NCI-H2029 treated with DMSO at 0.1 percent for 48 hours (cell line): ENCODE results near the gene DENND1B.
"Not testable (repeated sequence)": the region's sequence is repeated elsewhere in the genome, so short reads cannot be mapped to it uniquely, and the experiment has no call there.

Source experiments
- DNase-seq: peaks from one replicate; lab custom pipeline; 2025; lab: John Stamatoyannopoulos, UW

Gene DENND1B

DNA sequence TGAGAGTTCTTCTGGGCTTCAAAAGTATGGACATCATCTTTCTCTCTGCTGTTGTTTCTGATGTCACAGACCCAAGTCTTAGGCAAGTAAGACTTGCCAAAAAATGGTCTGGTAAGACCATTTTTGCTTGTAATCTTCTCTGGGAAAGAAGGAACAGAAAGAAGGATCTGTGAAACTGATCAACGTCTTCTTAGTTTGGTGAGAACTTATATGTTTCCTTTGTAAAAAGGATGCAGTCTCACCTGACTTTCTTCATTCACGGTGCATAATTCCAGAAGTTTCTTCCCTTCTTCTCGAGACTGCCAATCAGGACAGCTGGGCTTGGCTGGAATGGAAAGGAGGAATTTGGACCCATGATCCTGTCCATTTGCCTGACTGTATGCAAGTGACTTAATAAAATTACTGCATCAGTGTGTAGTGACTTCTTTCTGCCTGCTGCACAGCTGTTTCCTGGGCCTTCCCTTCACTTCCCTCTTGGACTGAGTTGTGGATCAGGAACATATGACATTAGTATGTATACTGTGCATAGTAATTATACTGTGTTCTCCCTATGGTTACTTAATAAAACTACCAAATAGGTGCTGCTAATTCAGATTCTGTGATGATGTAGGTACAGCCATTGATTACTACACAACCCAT is 7.6 kb upstream of the DENND1B start:
- no peak for DNase-seq

DNA sequence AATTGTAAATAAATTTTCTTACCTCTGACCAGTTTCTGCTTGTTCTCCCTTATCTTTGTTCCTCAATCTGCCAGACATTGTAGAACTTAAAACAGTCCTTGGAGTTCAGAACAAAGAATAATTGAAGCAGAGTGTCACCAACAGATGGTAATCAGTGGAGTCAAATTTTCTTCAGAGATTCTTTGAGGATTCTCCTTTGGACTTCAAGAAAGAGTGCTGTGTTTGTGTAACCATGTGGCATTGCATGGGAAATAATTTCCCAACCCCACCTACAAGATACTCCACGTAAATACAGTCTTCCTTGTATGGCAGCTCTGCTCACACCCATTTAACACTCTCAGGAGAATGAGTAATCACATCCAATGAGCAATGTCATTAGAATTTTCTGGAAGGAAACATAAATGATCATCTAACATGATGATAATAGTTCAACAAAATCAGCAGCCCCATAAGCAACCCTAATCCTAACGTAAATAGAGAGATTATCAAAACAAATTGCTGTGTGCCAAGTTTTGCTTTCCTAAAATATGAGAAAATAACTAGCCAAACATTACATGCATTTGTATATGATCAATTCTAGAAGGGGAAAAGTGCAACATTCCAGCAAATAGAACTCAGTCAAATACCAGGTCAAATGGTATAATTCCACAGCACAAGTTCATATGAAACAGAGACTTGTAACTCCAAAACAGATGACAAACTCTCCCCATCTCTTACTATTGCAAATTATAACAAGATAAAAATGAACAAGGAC is 6.9 kb upstream of the DENND1B start:
- no peak for DNase-seq

DNA sequence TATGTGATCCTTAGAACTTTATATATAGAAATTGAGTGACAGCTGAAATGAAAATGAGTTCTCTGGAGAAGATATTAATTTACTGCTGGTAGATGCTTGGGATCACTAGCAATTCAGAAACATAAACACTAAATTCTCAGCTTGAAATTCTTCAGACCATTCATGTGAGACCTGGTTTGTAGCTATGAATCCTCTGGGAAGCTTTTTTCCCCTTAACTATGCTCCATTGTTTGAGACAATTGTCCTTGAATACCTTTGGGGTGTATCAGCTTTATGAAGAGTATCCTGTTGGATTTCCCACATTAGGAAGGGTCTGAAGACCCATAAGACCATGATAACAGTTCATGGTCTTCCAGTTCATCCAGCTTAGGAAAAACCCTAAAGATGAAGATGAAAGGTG is 4.6 kb upstream of the DENND1B start:
- no peak for DNase-seq

DNA sequence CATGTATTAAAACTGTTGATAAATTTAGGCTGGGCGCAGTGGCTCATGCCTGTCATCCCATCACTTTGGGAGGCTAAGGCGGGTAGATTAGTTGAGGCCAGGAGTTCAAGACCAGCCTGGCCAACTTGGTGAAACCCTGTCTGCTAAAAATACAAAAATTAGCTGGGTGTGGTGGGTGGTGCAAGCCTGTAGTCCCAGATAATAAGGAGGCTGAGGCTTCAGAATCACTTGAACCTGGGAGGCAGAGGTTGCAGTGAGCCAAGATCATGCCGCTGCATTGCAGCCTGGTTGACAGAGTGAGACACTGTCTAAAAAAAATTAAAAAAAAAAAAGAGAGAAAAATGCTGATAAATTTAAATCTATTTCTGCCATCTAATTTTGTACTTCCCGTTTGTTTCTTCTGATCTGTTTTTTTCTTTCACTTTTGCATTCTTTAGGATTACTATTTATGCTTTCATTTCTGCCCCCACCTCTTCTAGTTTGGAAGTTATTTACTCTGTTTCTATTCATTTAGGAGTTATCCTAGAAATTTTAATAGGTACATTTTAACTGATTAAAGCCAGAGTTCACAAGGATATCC is 3.2 kb upstream of the DENND1B start:
- no peak for DNase-seq

DNA sequence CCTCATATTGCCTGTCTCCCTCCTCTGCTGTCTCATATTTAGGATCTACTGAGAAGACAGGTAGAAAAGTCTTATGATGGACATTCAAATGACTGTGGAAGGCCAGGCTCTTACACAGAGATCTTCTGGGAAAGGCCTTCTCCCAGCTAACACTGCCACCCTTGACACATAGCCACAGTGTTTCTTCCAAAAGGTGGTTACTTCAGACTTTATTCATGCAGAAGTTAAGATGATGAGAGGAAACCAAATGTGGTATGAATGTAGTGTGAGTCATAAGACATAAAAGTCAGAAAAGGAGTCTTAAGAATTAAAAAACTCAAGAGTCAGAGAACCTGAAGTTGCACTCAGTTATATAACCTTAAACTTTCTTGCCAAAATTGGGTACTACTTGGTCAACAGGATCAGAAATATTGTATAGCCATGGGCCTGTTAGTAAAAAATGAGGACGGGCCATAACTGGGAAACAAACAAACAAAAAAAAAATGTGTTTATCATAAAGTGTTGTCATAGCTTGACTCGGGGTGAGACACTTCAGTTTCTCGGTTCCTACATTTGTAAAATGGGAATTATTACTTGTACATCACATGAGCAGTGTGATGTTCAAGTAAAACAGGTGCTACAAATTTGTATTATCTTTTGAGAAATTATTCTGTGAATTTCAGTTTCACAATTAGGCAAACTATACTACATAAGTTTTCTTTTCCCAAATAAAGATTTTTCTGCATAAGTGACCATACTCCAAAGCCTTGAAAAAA is 1.2 kb upstream of the DENND1B start:
- no peak for DNase-seq

DNA sequence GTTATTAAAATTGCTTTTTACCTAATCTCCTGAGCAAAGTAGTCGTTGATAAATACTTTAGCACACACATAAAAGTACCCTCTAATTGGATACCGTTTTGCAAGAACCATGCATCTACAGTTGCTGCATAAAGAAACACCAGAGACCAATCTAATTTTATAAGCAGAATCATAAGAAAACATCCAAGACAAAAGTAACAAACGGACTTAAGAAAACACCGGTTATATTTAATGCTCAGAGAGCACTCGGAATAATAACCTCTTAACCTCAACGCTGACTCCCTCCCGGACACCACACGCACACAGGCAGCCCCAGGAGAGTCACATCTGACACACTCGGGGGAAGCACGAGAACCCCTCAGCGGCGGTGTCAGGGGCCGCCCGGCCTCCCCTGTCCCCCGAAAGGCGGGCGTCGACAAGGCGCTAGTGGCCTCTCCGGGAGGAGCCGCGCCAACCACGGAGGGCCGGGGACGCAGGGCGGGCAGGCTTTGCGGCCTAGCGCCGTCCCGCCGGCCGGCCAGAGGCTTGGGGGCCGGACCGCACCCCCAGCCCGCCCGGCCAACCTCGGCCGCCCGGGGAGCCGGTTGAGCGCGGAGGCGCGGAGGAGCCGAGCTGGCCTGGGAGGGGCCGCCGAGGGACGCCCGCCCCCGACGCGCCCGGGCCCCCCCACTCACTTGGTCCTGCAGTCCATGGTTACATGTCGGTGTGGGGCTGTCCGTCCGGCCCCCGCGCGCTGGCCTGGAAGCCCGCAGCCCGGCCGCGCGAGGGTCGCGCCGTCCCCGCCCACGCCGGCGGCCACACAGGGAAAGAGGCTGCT is 606 bp downstream of the DENND1B start:
- DNase-seq: no peak

DNA sequence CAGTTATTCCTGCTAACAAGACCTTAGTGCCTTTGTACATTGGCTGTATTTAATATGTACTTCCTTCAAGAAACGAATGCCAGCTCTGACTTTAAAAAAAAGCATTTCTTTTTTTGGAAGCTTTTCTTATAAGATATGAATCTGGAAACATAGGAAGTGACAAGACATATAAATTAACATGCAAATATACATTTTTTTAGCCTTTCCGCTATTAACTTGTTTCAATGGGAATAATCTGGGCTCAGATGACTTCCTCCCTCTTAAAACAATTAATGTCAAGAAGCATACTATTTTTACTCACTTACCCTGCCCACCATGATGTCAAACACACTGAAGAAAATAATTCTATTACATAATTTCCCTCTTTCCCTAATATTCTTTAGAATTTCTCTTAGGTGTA is 1.4 kb downstream of the DENND1B start:
- DNase-seq: no peak

DNA sequence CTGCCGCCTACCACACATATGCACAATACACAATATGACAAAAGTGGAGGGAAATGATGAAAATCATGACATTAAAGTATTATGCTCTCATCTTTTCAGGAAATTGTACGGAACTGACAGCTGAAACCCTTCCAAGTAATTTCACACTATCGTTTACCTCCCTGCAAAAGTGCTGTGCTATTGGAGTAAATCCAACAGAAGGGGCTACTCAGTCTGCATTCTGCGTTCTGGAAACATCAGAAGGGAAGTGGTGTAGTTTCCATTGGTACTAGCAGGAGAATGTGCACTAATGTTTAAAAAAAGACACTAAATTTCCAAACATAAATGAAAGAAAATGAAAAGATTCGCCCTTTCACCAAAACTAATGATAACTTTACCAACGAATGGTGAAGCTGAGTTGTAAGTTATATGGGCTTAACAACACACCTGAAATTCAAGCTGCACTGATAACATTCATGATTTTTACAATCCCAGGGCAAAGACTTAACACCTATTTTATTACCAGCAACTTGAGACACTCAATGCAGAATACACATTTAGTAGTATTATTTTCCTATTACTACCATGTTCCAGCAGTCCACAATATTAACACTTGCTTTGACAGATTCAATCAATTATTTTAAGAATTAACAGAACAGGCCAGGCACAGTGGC is 3.2 kb downstream of the DENND1B start:
- no peak for DNase-seq

DNA sequence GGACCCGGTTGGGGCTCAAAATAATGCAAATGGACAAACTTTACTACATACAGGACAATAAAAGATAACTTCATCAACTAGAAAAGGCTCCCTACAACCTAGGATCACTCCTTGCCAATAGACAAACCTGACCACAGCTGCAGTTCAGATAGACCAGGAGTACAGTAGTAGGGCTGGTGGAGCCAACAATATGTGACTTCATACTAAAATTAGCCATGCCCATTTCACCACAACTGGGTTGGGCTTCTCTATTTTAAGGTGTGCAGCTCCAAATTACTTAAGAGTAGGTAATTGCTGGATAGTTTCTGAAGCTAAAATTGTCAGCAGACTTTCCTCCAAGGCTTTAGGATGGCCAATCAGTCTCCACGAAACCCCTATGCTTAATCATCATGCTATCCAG is 3.9 kb downstream of the DENND1B start:
- no peak for DNase-seq

DNA sequence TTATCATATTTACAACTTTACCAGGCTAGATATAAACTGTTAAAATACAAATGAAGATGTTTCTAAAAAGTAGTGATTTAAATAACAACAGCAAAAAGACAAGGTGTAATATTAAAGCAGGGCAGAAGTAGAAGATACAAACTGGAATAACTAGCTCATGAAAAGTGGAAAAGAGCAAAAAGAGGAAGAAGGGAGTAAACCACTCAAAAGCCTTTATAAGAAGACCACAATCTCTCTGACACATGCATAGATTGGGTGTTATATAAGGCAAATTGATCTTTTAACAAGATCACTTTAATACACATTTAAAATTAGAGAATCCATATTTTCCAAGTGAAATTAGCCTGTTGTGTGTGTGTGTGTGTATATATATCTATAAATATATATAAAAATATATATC is 5.0 kb downstream of the DENND1B start:
- DNase-seq: no peak

DNA sequence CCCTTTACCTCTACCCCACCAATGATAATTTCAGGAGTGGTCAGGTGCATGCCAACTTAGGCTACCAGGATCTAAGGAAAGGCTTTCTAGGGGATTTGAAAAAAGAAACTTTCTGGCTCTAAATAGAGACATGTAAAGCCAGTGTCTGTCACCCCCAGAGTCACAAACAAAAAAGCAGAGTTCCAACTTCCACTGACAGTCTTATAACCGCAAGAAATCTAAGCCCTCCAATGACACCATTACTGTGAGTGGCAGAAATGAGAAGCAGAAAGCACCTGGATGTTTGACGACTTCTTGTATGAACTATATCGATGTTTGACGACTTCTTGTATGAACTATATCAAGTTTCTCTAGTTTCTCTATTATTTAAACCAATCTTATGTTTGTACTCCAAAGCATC is 6.0 kb downstream of the DENND1B start:
- no peak for DNase-seq

DNA sequence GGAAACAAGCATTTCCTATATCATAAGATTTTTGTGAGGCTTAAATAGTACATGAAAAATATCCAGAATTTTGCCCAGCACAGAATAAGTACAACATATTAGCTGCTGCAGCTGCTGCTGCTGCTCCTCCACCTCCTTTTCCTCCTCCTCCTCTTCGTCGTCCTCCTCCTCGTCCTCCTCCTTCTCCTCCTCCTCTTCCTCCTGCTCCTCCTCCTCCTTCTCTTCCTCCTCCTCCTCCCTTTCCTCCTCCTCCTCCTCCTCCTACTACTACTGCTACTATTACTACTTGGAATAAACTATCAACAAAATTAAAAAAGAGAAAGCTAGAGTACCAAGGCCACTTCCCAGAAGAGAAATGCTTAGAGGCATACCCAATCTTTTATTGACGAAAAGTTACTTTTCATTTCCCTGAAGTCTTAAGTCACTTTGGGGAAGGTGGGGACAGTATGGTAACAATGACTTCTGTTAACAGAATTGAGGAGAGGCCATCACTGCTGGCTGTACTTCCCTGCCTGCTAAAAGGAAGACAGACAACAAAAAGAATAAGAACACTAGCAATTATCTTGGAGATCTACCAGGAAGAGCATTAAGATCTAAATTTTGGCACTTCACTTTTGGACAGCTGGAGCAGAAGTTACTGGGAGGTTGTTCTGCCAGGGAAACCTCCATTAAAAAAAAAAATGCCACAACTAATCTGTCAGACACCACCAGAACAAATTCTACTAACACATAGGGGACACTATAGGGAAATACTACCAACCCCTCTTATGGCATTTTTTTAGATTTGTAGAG is 7.1 kb downstream of the DENND1B start:
- DNase-seq: no peak

DNA sequence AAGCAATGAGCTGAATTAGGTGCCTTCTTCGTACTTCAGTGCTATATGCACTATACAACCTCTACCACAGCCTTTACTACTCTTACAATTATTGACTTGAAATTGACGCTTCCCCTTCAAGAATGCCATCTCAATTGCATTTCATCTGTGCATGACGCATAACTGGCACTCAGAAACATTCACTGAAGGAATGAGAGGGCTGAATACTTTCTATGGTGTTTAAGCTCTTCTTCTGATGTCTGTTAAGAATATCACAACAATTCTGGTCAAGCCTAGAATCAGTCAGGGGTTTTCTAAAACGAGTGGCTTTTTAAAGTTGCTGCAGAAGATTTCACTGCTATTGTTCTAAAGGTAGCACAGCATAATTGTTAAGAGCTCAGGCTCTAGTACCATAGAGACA is 11.5 kb downstream of the DENND1B start:
- no peak for DNase-seq

DNA sequence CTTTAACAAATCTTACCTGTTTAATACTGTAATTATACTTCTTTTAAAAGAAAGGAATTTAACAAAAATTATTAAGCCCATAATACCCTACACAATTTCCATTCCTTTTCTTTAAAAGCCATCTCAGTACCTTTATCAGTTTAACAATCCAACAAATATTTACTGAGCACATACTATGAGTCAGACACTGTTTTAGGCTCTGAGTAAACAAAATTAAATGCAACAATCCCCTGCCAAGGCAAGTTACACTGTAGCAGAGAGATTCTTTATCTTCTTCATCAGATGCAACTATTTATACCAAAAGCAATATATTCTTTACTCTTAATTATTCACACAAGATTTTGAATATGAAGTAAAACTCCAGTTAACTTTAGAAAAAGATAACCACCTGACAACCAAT is 12.0 kb downstream of the DENND1B start:
- DNase-seq: no peak

DNA sequence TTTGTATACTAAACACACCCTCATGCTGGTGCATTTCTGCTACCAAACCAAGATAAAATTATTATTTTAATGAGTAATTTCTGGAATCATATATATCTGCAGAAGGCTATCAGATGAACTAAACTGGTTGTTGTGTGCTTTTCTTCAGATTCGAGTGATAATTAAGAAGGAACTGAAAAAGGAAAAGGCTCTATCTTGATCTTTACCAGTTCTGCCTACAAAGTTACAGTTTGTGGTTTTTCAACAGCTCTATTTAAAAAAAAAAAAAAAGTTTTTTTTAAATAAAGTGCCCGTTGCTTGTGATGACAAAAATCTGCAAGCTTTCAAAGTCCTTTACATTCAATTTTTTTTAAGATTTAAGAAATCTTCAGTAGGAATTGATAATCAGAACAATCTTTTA is 13.6 kb downstream of the DENND1B start:
- DNase-seq: no peak

DNA sequence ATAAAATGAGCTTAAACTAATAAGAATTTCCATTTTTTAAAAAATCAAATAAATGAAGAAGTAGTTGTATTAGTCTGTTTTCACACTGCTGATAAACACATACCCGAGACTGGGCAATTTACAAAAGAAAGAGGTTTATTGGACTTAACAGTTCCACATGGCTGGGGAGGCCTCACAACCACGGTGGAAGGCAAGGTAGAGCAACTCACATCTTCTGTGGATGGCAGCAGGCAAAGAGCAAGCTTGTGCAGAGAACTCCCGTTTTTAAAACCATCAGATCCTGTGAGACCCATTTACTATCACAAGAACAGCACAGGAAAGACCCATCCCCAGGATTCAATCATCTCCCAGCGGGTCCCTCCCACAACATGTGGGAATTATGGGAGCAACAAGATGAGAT is 19.7 kb downstream of the DENND1B start:
- DNase-seq: not testable (repeated sequence)

DNA sequence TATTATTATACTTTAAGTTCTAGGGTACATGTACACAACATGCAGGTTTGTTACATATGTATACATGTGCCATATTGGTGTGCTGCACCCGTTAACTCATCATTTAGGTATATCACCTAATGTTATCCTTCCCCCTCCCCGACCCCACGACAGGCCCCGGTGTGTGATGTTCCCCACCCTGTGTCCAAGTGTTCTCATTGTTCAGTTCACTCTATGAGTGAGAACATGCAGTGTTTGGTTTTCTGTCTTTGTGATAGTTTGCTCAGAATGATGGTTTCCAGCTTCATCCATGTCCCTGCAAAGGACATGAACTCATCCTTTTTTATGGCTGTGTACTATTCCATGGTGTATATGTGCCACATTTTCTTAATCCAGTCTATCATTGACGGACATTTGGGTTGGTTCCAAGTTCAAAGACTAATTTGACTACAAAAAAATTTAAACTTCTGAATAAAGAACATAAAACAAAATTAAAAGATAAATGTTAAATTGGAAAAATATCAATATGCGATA is 22.6 kb downstream of the DENND1B start:
- DNase-seq: not testable (repeated sequence)

DNA sequence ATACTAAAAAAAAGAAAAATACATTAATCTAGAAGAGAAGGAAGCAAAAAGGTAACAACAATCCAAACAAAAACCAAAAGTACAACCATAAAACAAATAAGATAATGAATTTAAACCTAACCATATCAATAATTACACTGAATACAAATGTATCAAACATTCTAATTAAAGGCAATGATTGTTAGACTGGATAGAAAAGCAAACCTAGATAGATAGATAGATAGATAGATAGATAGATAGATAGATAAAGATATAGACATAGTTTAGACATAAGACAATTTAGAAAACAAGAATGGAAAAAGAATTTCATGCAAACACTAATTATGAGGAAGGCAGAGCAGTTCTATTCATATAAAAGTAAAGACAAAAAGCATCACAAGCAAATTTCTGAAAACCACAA is 24.9 kb downstream of the DENND1B start:
- no peak for DNase-seq

DNA sequence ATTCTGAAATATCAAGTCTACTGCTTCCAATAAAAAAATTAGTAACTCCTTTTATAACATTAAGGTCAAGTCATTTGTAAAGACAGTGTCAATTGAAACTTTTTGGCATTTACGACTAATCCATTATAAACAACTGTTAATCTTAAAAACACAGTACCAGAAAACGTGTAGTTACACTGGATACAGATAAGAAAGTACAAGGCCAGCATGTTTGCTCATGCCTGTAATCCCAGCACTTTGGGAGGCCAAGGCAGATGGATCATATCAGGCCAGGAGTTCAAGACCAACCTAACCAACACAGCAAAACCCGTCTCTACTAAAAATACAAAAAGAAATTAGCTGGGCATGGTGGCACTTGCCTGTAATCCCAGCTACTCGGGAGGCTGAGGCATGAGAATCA is 29.4 kb downstream of the DENND1B start:
- DNase-seq: no peak

DNA sequence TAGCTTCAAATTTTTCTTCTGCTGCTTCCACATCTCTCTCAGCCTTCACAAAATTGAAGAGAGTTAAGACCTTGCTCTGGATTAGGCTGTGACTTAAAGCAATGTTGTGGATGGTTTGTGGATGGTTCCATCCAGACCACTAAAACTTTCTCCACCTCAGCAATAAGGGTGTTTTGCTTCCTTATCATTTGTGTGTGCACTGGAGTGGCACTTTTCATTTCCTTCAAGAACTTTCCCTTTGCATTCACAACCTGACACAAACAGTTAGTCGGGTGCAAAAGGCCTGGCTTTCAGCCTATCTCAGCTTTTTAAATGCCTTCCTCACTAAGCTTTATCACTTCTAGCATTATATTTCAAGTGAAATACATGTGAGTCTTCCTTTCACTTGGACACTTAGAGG is 30.3 kb downstream of the DENND1B start:
- no peak for DNase-seq
